Measurements from ENCODE around the gene CAMTA1. TPM values are rescaled to one million over a fixed set of nuclear protein-coding genes. Genes with fewer than 3 reads are reported as not detected.

CAMTA1 gene
- polyA plus RNA-seq, 1 donor from 2014 or later, result 162 TPM

DNA sequence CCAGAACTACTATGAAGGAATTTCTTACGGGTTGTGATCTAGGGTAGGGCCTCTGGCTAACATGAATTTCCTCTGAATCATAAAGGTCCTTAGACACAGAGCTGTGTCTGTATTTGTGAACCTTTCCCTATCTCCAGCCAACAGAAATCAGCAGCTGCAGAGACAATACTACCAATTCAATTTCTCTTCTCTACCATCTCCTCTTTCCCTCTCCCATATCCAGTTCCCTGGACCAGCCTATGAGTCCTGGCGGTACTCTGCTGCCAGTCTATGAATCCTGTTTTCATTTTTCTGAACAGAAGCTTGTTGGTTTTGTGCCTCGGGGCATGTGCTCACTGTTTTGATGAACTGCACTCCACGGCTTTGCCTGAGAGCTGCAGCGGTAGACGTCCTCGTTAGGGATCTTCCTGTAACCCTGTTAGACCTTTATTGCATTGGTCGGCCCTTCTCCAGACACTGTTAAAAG is 527.9 kb downstream of the CAMTA1 start (continued):
- TF ChIP-seq REST (IDR thresholded peaks at IDR 0.05; ENCODE audit: borderline replicate concordance), result no peak

DNA sequence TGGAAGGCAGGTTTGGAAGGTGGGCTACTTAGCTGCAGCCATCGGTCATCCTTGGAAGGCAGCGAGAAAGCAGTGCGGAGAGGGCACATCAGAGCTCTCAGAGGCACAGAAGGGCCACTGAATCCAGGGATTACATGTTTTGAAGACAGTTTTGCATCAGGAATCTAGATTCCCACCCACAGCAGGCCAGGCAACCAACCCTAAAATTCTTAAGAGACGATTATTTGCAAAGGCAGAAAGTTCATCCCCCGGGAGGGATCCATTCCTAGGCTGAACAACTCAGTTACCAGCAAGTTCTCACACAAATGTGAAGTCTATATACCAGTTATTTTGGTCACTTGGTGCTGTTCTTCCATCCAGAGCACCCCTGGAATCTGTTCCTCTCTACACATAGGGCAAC is 528.6 kb downstream of the CAMTA1 start:
- Histone ChIP-seq H3K79me2 (replicated peaks; ENCODE audit: insufficient read depth, low read length) (no peaks in the 10 kb centered on the region), H3K9me3 (ENCODE audit: low read length) (no peaks in the 10 kb centered on the region), H2AFZ (ENCODE audit: low read depth, low read length) (no peak overlapping the region), H3K27ac (ENCODE audit: low read length) (no peak overlapping the region), H4K20me1 (ENCODE audit: insufficient read depth) (no peaks in the 10 kb centered on the region), H3K27me3 (ENCODE audit: insufficient read depth, low read depth, low read length) (no peaks in the 10 kb centered on the region), H3K4me3 (ENCODE audit: low read length) (no peak overlapping the region), H3K36me3 (ENCODE audit: insufficient read depth, low read length) (no peaks in the 10 kb centered on the region), H3K9me2 (ENCODE audit: insufficient read depth, low read length) (no peaks in the 10 kb centered on the region), H3F3A (ENCODE audit: insufficient read depth, low read length, poor library complexity, severe bottlenecking) (no peaks in the 10 kb centered on the region), H3K4me2 (ENCODE audit: low read length) (no peak overlapping the region), H3K9ac (ENCODE audit: low read length) (no peak overlapping the region)
- no peak for TF ChIP-seq EZH2 (IDR thresholded peaks at IDR 0.05; ENCODE audit: borderline replicate concordance, insufficient read depth, low read length, poor library complexity, severe bottlenecking)
- TF ChIP-seq MXI1 (conservative IDR thresholded peaks at IDR 0.05; ENCODE audit: poor library complexity, severe bottlenecking), result no peak
- TF ChIP-seq RAD21 (conservative IDR thresholded peaks at IDR 0.05), result no peak
- no peak for TF ChIP-seq TAF1 (IDR thresholded peaks at IDR 0.05; ENCODE audit: low read depth)
- TF ChIP-seq SMC3 (conservative IDR thresholded peaks at IDR 0.05; ENCODE audit: poor library complexity), result no peak
- TF ChIP-seq, protein P1, sequence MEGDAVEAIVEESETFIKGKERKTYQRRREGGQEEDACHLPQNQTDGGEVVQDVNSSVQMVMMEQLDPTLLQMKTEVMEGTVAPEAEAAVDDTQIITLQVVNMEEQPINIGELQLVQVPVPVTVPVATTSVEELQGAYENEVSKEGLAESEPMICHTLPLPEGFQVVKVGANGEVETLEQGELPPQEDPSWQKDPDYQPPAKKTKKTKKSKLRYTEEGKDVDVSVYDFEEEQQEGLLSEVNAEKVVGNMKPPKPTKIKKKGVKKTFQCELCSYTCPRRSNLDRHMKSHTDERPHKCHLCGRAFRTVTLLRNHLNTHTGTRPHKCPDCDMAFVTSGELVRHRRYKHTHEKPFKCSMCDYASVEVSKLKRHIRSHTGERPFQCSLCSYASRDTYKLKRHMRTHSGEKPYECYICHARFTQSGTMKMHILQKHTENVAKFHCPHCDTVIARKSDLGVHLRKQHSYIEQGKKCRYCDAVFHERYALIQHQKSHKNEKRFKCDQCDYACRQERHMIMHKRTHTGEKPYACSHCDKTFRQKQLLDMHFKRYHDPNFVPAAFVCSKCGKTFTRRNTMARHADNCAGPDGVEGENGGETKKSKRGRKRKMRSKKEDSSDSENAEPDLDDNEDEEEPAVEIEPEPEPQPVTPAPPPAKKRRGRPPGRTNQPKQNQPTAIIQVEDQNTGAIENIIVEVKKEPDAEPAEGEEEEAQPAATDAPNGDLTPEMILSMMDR (IDR thresholded peaks at IDR 0.05; ENCODE audit: poor library complexity, severe bottlenecking), result no peak
- TF ChIP-seq POLR2AphosphoS5 (IDR thresholded peaks at IDR 0.05), result no peak

GRCh38 chr1:7315316-7315715 is 530.1 kb downstream of the CAMTA1 start:
- Histone ChIP-seq H3K36me3 (ENCODE audit: insufficient read depth, low read length) (no peaks in the 10 kb centered on the region), H3K27me3 (ENCODE audit: insufficient read depth, low read depth, low read length) (no peaks in the 10 kb centered on the region), H4K20me1 (ENCODE audit: insufficient read depth) (no peaks in the 10 kb centered on the region)

More at GRCh38 chr1:7315316-7315715, 530.1 kb downstream of the CAMTA1 start:
- H3K27ac ChIP-seq (ENCODE audit: low read length), result no peak overlapping the region
- no peak overlapping the region for H3K4me2 ChIP-seq (ENCODE audit: low read length)
- H3F3A ChIP-seq (ENCODE audit: insufficient read depth, low read length, poor library complexity, severe bottlenecking), result no peaks in the 10 kb centered on the region
- no peak overlapping the region for H2AFZ ChIP-seq (ENCODE audit: low read depth, low read length)
- no peaks in the 10 kb centered on the region for H3K79me2 ChIP-seq (replicated peaks; ENCODE audit: insufficient read depth, low read length)
- TF ChIP-seq SMC3 (conservative IDR thresholded peaks at IDR 0.05; ENCODE audit: poor library complexity), result no peak
- TF ChIP-seq MXI1 (conservative IDR thresholded peaks at IDR 0.05; ENCODE audit: poor library complexity, severe bottlenecking), result no peak
- TF ChIP-seq RAD21 (conservative IDR thresholded peaks at IDR 0.05), result no peak
- TF ChIP-seq EZH2 (IDR thresholded peaks at IDR 0.05; ENCODE audit: borderline replicate concordance, insufficient read depth, low read length, poor library complexity, severe bottlenecking), result no peak
- H3K9me3 ChIP-seq (ENCODE audit: low read length), result no peaks in the 10 kb centered on the region
- H3K9me2 ChIP-seq (ENCODE audit: insufficient read depth, low read length), result no peaks in the 10 kb centered on the region
- H3K9ac ChIP-seq (ENCODE audit: low read length), result no peak overlapping the region
- H3K4me3 ChIP-seq (ENCODE audit: low read length), result no peak overlapping the region

Measured in neural cell (in vitro differentiated cells).